ENCODE data around the gene PCYT2. TPM values are rescaled to one million over a fixed set of nuclear protein-coding genes. Genes with fewer than 3 reads are reported as not detected.

The PCYT2 gene
- polyA plus RNA-seq, 1 donor: 33.8 TPM

DNA sequence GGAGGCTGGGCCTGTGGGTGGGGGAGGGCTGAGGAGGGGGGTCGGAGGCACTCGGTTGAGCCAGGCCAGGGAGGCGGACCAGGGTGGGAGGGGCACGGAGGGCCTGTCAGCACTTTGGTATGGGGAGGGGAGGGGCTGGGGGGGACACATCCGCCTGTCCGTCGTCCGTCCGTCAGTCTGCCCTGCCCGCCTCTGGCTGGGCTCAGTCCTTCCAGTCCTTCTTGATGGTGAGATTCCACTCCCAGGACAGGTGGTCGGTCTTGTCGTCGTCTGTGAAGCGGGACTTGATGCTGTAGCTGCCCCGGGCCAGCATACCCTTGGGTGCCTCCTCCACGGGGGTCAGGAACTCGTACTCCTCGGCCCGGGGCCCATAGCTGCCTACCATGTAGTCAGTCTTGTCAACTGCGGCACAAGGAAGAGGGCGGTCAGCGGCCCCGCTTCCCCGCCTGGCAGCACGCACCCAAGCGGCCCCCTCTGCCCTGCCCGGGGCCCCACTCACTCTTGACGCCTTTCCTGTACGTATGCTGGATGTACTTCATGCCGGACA lies 42.5 kb downstream of the PCYT2 start:
- peaks cover 48% of the 10 kb centered on the region for H3K36me3 ChIP-seq (ENCODE audit: control insufficient read depth, insufficient read depth, low read length)
- H3K4me1 ChIP-seq (ENCODE audit: control insufficient read depth, insufficient read depth, low read length): peaks cover 65% of the 10 kb centered on the region
- H3K27ac ChIP-seq (ENCODE audit: low read length): peak overlapping the region; percentile 89
- peaks cover 13% of the 10 kb centered on the region for H3K9me3 ChIP-seq (ENCODE audit: control insufficient read depth, low read depth, low read length)
- no peaks in the 10 kb centered on the region for H3K27me3 ChIP-seq (ENCODE audit: control insufficient read depth, insufficient read depth, low read length)
- DNase-seq: peak in 1 of 2 donors; percentile 33
- WGBS (ENCODE audit: insufficient coverage, low lambda C conversion rate): no CpG with 5 or more reads among the region's 30 CpGs
- H3K4me3 ChIP-seq (ENCODE audit: low read length): no peak overlapping the region

DNA sequence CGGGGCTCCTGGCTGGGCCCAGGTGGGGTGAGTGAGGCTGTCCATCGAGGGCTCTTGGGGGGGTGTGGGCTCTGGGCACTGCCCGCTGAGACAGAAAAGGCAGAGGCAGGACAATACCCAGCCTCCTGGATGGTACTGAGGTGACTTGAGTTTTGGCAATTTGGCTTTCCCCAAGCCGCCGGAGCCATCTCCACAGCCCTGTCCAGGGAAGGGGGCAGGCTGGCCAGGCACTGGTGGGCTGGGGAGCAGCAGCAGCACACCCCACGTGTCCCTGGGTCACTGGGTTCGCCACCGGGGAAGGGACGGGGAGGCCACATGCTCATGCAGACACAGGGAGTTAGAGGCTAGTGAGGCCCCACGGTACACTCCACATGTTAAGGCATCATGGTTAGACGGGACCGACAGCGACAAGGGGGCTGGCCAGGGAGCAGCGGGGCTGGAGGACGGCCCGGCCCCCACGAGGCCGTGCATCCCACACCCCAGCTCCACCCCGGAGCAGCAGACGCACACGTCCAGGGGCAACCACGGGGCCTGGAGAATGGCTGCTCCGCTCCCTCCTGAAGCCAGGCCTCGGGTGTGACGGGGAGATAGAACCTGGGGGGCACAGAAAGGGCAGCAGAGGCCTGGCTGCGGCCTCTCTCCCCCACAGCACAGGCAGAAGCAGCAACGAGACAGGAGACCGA lies 43.1 kb downstream of the PCYT2 start:
- WGBS (ENCODE audit: insufficient coverage, low lambda C conversion rate): no CpG with 5 or more reads among the region's 28 CpGs
- Histone ChIP-seq H3K4me3 (ENCODE audit: low read length) (no peak overlapping the region), H3K9me3 (ENCODE audit: control insufficient read depth, low read depth, low read length) (peaks cover 13% of the 10 kb centered on the region), H3K27me3 (ENCODE audit: control insufficient read depth, insufficient read depth, low read length) (no peaks in the 10 kb centered on the region), H3K27ac (ENCODE audit: low read length) (peak overlapping the region; percentile 80), H3K36me3 (ENCODE audit: control insufficient read depth, insufficient read depth, low read length) (peaks cover 51% of the 10 kb centered on the region), H3K4me1 (ENCODE audit: control insufficient read depth, insufficient read depth, low read length) (peaks cover 69% of the 10 kb centered on the region)
- peak in 1 of 2 donors; percentile 42 for DNase-seq

DNA sequence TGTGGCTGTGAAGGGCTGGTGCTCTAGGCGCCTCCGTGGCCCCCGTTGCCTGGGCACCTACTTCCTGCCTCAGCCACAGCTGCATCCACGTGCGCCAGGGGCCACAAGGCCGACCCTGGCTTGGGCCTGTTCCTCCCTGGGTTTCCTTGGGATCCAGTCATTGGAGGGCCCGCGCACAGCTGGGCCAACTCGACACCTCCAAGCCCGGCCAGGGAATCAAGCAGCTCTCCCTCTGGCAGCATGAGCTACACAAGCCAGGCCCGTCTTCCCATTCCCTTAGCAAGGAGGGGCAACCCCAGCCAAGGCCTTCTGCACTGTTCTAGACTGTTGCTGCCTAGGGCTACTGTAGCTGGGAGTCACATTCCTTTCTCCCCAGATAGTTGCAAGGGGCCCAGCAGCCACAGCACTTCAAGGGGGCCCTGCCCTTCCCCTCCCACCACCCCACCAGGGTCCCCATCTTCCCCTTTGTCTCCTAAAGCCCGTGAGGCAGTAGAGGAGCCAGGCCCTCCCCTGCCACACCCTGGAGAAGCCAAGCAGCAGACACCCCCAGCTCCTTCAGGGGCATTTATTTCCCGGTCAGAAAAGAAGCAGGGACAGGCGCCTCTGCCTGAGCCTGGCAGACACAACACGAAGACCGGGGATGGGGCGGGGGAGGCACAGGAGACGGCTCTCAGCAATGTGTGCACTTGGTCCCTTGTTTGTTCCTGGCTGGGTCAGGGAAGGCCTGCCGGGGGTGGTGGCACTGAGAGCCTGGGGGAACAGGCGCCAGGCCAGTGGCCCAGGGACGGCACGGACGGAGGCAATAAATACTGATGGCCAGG lies 43.8 kb downstream of the PCYT2 start:
- no CpG with 5 or more reads among the region's 23 CpGs for WGBS (ENCODE audit: insufficient coverage, low lambda C conversion rate)
- peaks cover 53% of the 10 kb centered on the region for H3K36me3 ChIP-seq (ENCODE audit: control insufficient read depth, insufficient read depth, low read length)
- H3K4me3 ChIP-seq (ENCODE audit: low read length): no peak overlapping the region
- peaks cover 13% of the 10 kb centered on the region for H3K9me3 ChIP-seq (ENCODE audit: control insufficient read depth, low read depth, low read length)
- peak overlapping the region; percentile 80 for H3K27ac ChIP-seq (ENCODE audit: low read length)
- peaks cover 75% of the 10 kb centered on the region for H3K4me1 ChIP-seq (ENCODE audit: control insufficient read depth, insufficient read depth, low read length)
- peak in 1 of 2 donors; percentile 62 for DNase-seq
- H3K27me3 ChIP-seq (ENCODE audit: control insufficient read depth, insufficient read depth, low read length): no peaks in the 10 kb centered on the region

DNA sequence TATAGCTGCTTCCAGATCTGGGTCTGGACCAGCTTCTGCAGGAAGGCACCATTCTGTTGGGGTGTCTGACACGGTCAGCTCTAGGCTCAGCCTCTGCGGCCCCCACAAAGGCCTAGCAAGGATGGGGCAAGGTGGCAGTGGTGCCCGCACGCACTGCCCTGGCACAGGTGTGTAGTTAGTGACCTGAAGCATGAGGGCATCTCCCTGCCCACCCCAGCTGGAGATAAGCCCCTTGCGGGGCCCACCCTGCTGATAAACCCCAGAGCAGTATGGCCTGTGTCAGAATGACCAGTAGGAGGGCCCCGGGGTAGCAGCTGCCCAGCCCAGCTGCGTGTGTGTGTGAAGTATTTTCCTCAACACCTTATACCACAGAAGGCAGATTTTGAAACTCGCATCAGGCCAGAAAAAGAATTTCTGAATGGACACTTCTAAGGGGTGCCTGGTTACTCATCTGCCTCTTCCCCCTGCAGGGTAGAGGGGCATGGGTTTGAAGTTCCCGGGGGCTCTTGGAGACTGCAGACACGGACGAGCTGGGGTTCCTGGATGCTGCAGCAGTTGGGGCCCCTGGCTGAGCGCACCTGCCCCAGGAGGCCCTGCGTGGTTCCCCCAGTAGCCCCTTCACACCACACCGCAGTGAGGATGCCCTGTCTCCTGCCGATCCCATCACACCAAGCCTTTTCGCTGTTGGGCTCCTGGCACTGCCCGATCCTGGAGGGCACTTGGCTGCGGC lies 44.6 kb downstream of the PCYT2 start:
- H3K27me3 ChIP-seq (ENCODE audit: control insufficient read depth, insufficient read depth, low read length): no peaks in the 10 kb centered on the region
- peaks cover 53% of the 10 kb centered on the region for H3K36me3 ChIP-seq (ENCODE audit: control insufficient read depth, insufficient read depth, low read length)
- peaks cover 8% of the 10 kb centered on the region for H3K9me3 ChIP-seq (ENCODE audit: control insufficient read depth, low read depth, low read length)
- H3K4me3 ChIP-seq (ENCODE audit: low read length): no peak overlapping the region
- H3K4me1 ChIP-seq (ENCODE audit: control insufficient read depth, insufficient read depth, low read length): peaks cover 75% of the 10 kb centered on the region
- peak overlapping the region; percentile 80 for H3K27ac ChIP-seq (ENCODE audit: low read length)
- no CpG with 5 or more reads among the region's 18 CpGs for WGBS (ENCODE audit: insufficient coverage, low lambda C conversion rate)
- no peak for DNase-seq

DNA sequence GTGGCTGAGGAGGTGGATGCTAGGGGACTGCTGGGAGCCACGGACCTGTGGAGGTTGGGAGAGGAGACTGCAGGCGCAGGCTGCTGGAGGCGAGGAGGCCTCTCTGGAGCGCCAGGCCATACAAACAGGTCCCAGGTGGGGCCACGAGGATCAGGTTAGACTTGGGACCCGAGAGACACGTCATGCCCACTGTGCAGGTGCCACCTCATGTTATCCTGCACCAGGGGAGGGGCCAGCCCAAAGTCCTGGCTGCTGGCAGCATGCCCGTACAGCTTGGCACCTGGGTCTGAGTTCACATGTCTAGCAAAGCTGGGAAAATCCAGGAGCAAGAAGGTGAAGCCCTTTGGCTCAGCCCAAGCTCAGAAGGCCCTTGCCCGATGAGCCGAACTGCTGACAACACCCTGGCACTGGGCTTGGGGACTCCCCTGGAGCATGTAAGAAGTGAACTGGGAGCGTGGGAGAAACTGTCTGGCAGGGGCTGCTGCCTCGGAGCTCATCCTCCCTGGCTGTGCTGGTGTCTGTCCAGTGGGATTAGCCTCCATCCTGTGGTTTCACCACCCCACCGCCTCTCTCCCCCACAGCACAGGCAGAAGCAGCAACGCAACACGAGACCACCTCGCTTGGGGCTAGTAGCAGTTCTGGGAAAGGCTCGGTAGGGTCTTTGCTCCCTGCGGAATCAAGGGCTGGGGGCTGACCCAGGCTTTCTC lies 45.3 kb downstream of the PCYT2 start:
- Histone ChIP-seq H3K9me3 (ENCODE audit: control insufficient read depth, low read depth, low read length) (peaks cover 6% of the 10 kb centered on the region), H3K27me3 (ENCODE audit: control insufficient read depth, insufficient read depth, low read length) (no peaks in the 10 kb centered on the region), H3K4me1 (ENCODE audit: control insufficient read depth, insufficient read depth, low read length) (peaks cover 76% of the 10 kb centered on the region), H3K27ac (ENCODE audit: low read length) (peak overlapping the region; percentile 83), H3K36me3 (ENCODE audit: control insufficient read depth, insufficient read depth, low read length) (peaks cover 53% of the 10 kb centered on the region), H3K4me3 (ENCODE audit: low read length) (no peak overlapping the region)
- no CpG with 5 or more reads among the region's 18 CpGs for WGBS (ENCODE audit: insufficient coverage, low lambda C conversion rate)
- DNase-seq: peak; percentile 94 to 95

DNA sequence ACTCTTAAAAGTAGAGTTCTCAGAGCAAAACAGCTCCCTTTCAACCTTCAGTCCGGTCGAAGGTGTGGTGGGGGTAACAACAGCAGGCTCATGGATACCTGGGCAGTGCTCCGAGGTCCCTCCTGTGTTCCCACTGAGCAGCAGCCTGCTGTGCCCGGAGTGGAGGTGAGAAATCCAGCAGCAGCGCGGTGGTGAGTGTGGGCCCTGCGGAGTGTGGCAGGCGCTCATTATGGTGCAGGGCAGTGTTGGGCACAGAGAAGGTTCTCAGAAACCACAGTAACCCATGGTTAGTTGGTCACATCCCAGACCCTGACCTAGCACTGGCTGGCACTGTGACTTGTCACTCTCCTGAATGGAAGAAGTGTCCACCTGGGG lies 45.9 kb downstream of the PCYT2 start:
- H3K27ac ChIP-seq (ENCODE audit: low read length): peak overlapping the region; percentile 83
- no peak overlapping the region for H3K4me3 ChIP-seq (ENCODE audit: low read length)
- H3K27me3 ChIP-seq (ENCODE audit: control insufficient read depth, insufficient read depth, low read length): no peaks in the 10 kb centered on the region
- DNase-seq: no peak
- H3K9me3 ChIP-seq (ENCODE audit: control insufficient read depth, low read depth, low read length): peaks cover 6% of the 10 kb centered on the region
- peaks cover 53% of the 10 kb centered on the region for H3K36me3 ChIP-seq (ENCODE audit: control insufficient read depth, insufficient read depth, low read length)
- H3K4me1 ChIP-seq (ENCODE audit: control insufficient read depth, insufficient read depth, low read length): peaks cover 76% of the 10 kb centered on the region
- no CpG with 5 or more reads among the region's 8 CpGs for WGBS (ENCODE audit: insufficient coverage, low lambda C conversion rate)

DNA sequence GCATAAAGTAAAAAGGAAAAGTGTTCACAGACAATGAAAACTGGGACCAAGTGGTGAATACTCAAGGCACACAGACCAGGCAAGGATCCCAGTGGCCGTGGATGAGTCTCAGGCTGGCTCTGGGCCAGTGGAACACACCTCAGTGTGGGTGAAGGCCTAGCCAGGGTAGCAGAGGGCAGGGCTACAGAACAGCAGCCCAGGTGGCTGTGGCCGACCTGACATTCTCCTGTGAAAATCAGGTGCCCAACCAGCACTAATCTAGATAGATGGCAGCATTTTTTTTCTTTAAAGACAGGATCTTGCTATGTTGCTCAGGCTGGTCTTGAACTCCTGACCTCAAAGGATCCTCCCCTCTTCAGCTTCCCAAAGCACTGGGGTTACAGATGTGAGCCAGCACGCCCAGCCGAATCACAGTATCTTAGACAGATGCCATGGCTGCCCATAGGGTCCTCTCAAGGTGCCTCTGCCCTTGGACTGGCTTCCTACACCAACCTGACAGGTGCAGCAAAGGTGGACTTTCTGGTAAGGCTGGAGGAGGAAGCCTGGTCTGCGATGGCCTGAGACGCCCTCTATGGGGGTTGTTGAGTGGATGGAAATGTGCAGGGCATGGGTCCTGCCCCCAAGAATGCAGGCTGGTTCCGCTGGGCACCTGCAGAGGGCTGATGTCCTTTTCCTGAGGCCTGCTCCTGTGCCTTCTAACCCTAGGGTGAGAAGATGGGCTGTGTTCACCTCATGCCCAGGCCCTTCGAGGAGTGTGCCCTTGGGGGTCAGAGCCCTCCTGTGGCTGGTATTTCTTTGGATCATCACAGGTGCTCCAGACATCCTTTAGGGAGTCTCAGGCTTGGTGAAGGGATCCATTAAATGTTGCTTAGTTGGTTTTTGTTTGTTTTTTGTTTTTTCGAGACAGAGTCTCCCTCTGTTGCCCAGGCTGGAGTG lies 47.1 kb downstream of the PCYT2 start:
- peaks cover 66% of the 10 kb centered on the region for H3K4me1 ChIP-seq (ENCODE audit: control insufficient read depth, insufficient read depth, low read length)
- no peak for DNase-seq
- H3K4me3 ChIP-seq (ENCODE audit: low read length): no peak overlapping the region
- no peaks in the 10 kb centered on the region for H3K27me3 ChIP-seq (ENCODE audit: control insufficient read depth, insufficient read depth, low read length)
- no CpG with 5 or more reads among the region's 9 CpGs for WGBS (ENCODE audit: insufficient coverage, low lambda C conversion rate)
- no peak overlapping the region for H3K27ac ChIP-seq (ENCODE audit: low read length)
- peaks cover 46% of the 10 kb centered on the region for H3K36me3 ChIP-seq (ENCODE audit: control insufficient read depth, insufficient read depth, low read length)
- H3K9me3 ChIP-seq (ENCODE audit: control insufficient read depth, low read depth, low read length): peaks cover 9% of the 10 kb centered on the region

DNA sequence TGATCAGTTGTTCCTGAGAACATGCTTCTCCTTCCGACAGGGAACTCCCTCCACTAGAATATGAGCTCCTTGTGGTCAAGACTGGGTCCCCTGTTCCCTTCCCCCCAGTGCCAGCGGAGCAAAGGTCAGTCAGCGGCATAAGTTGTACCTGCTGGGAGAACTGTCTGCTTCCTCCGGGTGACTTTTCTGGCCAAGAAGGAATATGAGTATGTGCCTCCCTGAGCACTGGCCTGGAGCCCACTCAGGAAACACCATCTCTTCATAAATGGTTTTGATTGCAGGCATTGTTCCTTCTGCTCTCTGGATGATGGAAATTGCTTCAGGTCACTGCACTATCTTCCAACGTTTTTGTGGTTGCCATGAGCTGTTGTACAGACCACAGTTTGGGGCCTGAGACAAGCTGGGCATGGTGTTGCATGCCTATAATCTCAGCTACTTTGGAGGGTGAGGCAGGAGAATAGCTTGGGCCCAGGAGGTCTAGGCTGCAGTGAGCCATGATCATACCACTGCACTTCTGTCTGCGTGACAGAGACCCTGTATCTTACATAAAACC lies 48.0 kb downstream of the PCYT2 start:
- WGBS (ENCODE audit: insufficient coverage, low lambda C conversion rate): no CpG with 5 or more reads among the region's 6 CpGs
- H3K9me3 ChIP-seq (ENCODE audit: control insufficient read depth, low read depth, low read length): peaks cover 2% of the 10 kb centered on the region
- H3K4me1 ChIP-seq (ENCODE audit: control insufficient read depth, insufficient read depth, low read length): peaks cover 64% of the 10 kb centered on the region
- no peaks in the 10 kb centered on the region for H3K27me3 ChIP-seq (ENCODE audit: control insufficient read depth, insufficient read depth, low read length)
- no peak for DNase-seq
- H3K27ac ChIP-seq (ENCODE audit: low read length): no peak overlapping the region
- H3K36me3 ChIP-seq (ENCODE audit: control insufficient read depth, insufficient read depth, low read length): peaks cover 46% of the 10 kb centered on the region
- H3K4me3 ChIP-seq (ENCODE audit: low read length): no peak overlapping the region
